GM12891 (cell line): Measurements from ENCODE around the gene SCART1.

ENCODE experiments used
- POLR2A ChIP-seq: IDR thresholded peaks from 2 replicates; pipeline ENCODE4 v1.6.1; 2011; ENCODE audit warnings: low read depth, low read length, control low read depth
- POLR2AphosphoS5 ChIP-seq: IDR thresholded peaks from 2 replicates; pipeline ENCODE4 v1.6.1; 2011; ENCODE audit warnings: low read depth, low read length, control low read depth

DNA sequence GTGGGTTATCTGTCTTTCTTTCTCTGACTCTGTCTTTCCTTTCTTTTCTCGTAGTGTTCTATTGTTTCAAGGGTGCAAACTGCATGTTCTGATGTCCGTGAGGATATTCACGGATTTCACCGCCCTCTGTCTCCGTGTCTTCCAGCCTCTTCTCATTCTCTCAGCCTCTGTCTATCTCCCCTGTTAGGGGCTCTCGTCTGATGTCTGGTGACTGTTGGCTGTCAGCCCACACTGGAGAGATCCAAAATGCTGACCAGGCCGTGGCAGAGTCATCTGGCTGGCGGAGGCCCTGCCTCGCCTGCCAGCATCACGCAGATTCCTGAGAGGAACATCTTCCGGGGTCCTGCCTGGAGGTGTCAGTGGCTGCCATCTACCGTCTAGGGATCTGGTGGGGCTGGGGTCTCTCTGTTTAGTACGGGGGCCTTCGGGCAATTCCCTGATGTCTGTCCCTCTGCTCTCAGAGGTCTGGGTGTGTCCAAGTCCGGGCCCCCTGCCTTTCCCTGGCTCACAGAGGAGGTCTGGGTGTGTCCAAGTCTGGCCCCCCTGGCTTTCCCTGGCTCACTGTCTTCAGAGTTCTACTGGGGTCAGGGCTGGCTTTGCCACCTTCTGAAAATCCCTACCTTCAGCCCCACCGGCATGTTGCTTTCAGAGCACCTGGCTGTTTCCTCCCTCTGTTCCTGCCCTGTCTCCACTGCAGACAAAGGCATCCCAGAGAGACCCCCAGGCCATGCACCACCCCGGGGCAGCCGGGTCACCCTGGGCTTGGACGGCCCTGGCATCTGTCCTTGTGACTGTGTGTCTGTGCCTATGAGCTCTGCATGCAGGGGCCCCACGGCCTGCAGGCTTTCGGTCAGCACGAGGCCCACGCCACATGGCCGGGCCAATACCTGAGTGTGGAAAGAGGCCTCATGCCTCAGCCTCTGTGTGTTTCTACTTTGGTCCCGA, 14.0 kb upstream of the SCART1 start:
- TF ChIP-seq POLR2AphosphoS5: no peak
- TF ChIP-seq POLR2A: no peak
